Gastrocnemius medialis (tissue), 4 donors: ENCODE data around the gene CLDN19.

Source experiments
- POLR2A ChIP-seq, 2 donors: fragments of 450-650 bp; IDR thresholded peaks; one replicate each; pipeline ENCODE4 v1.6.1; 2017; ENCODE audit warnings: antibody characterized with exemption in 2 of 2, mild to moderate bottlenecking in 2 of 2, moderate library complexity in 2 of 2
- TF ChIP-seq, protein P1 (sequence below), 5 experiments: fragments of 450-650 bp in 3 of 5; fragments of 200-600 bp in 2 of 5; sonication (generic) in 2 of 5; IDR thresholded peaks in 4 of 5; conservative IDR thresholded peaks in 1 of 5; 1 replicate in 4 of 5; 2 replicates in 1 of 5; pipeline ENCODE4 v1.5.1; 2016 to 2019; ENCODE audit warnings: antibody characterized with exemption in 5 of 5, mild to moderate bottlenecking in 3 of 5, moderate library complexity in 3 of 5

DNA sequence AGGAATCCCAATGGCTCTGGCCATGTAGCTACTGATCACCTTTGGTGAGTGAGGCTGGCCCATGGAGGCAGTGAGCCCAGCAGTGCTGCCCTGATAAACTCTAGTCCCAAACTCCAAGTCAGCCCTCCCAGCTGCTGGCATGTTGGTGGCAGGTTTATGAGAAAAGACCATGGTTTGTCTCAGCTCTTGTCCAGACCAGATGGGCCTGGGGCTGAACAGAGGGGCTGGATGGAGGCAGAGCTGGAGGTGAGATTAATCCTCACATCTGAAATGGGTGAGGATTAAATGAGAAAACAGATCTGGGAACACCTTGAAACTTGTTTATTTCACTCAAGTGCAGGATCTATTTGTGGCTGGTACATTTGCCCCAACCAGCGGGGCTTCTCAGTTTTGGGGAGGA is 48.0 kb upstream of the CLDN19 start:
- TF ChIP-seq, protein P1, sequence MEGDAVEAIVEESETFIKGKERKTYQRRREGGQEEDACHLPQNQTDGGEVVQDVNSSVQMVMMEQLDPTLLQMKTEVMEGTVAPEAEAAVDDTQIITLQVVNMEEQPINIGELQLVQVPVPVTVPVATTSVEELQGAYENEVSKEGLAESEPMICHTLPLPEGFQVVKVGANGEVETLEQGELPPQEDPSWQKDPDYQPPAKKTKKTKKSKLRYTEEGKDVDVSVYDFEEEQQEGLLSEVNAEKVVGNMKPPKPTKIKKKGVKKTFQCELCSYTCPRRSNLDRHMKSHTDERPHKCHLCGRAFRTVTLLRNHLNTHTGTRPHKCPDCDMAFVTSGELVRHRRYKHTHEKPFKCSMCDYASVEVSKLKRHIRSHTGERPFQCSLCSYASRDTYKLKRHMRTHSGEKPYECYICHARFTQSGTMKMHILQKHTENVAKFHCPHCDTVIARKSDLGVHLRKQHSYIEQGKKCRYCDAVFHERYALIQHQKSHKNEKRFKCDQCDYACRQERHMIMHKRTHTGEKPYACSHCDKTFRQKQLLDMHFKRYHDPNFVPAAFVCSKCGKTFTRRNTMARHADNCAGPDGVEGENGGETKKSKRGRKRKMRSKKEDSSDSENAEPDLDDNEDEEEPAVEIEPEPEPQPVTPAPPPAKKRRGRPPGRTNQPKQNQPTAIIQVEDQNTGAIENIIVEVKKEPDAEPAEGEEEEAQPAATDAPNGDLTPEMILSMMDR (IDR thresholded peaks at IDR 0.05 in 4 of 5, conservative IDR thresholded peaks at IDR 0.05 in 1 of 5): no peak
- no peak for TF ChIP-seq POLR2A (IDR thresholded peaks at IDR 0.05)
